Pancreas (tissue), 10 donors: ENCODE results near the gene DOK4. TPM values are rescaled to one million over a fixed set of nuclear protein-coding genes. Genes with fewer than 3 reads are reported as not detected.

Source experiments
- ATAC-seq, 4 donors: fragments of 200-7000 bp; cut with Tn5 transposase; one replicate each; pipeline versions ENCODE4 v1.8.0 to v1.9.1; 2020; ENCODE audit warnings: mild to moderate bottlenecking in 4 of 4, moderate library complexity in 4 of 4
- DNase-seq, 6 donors: peaks; one replicate each; pipeline ENCODE4 v3.0.0-alpha.2; 2020
- FAIRE-seq: peaks from 2 replicates; lab custom pipeline; 2012; peaks lifted over from hg19 to GRCh38; lab: Jason Lieb, UNC
- H3K27ac ChIP-seq, 4 donors: fragments of 200-600 bp; sonication (generic); 1 replicate in 3 of 4; 2 replicates in 1 of 4; pipeline versions ENCODE4 v1.5.0 to v1.8.0; 2020
- H3K27me3 ChIP-seq, 4 donors: fragments of 200-600 bp; one replicate each; pipeline ENCODE4 v1.8.0; 2021
- H3K36me3 ChIP-seq, 3 donors: fragments of 200-600 bp; sonication (generic) in 1 of 3; one replicate each; pipeline versions ENCODE4 v1.5.0 to v1.8.0; 2020 to 2021
- H3K4me1 ChIP-seq, 3 donors: fragments of 200-600 bp; one replicate each; pipeline ENCODE4 v1.8.0; 2021
- H3K4me3 ChIP-seq, 4 donors: fragments of 200-600 bp; sonication (generic) in 2 of 4; one replicate each; pipeline versions ENCODE4 v1.5.0 to v1.8.0; 2020 to 2021
- H3K9me3 ChIP-seq, 4 donors: fragments of 200-600 bp; one replicate each; pipeline ENCODE4 v1.8.0; 2021
- CTCF ChIP-seq, 4 donors: fragments of 200-600 bp; sonication (generic) in 3 of 4; IDR thresholded peaks; one replicate each; pipeline versions ENCODE4 v1.5.0 to v1.8.0; 2021; ENCODE audit warnings: antibody characterized with exemption in 4 of 4
- WGBS, 2 donors: extraction: QIAGEN DNeasy Blood & Tissue Kit; methylation state at CpG; one replicate each; pipeline ENCODE4 v1.1.7; 2013; 5-methylcytosine and 5-hydroxymethylcytosine counted together
- intact Hi-C, 3 donors: fragments of 100-400 bp; cut with DNase I; formaldehyde crosslinking; loops; one replicate each; pipeline versions ENCODE4 v1.11.1 to v1.14.2; 2022
- polyA plus RNA-seq, 2 donors: library from polyadenylated mRNA; stranded (reverse); fragments of 200-250 nt; gene quantifications; one replicate each; pipeline ENCODE4 v1.2.3, GENCODE V29; 2013
- total RNA-seq, 6 donors: library from RNA; stranded (reverse); fragmentation: NEBNext Ultra II Directional in 4 of 6; extraction: Animal tissue kit (Norgen Biotek cat#: 25700) in 4 of 6; gene quantifications; one replicate each; pipeline versions ENCODE4 v1.2.1 to v1.2.4, GENCODE V29; 2021 to 2023
- donor health status: healthy with polysubstance abuse.
- donor health status: DM: no; HTN: no; CAD: no; lungs with moderate emphysema.
- donor health status: DM: no; HTN: no; CAD: no.
- donor health status: control.
- donor health status: control.
- donor health status: Bipolar disorder and iron deficiency.
- donor health status: DM: yes; HTN: yes; CAD: no.
- donor health status: DM: no; HTN: no; CAD: no.
- donor health status: DM: no; HTN: no; CAD: no.
- donor health status: DM: yes; HTN: yes; CAD: no.

Gene DOK4
- total and polyA plus RNA-seq, 8 donors: 9.2 to 26.4 (median 15.5) TPM

DNA sequence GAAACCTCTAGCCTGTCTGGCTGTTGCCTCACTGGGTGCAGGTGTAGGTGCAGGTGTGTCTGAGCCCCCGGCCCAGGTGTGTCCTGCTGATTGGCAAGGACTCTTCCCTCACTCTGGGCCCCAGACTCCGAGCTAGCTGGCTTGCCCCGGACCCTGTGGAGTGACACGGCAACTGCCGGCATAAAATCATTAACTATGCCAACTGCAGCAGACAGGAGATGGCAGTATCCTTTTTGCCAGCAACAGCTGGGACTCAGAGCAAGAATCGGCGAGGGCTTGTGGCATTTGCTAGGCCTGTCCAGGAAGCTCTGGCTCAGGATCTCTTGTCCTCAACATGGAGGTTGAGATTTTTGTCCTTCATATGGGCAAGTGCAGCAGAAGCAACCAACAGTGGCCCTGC, 59.9 kb downstream of the DOK4 start:
- intact Hi-C loops: loop anchor here in 2 of 3 donors (10.0 kb wide), 2 partner anchors 88 to 332 kb away; partner anchors contain the start of gene CPNE2 (in 1 of the 2)
- no peak for FAIRE-seq

DNA sequence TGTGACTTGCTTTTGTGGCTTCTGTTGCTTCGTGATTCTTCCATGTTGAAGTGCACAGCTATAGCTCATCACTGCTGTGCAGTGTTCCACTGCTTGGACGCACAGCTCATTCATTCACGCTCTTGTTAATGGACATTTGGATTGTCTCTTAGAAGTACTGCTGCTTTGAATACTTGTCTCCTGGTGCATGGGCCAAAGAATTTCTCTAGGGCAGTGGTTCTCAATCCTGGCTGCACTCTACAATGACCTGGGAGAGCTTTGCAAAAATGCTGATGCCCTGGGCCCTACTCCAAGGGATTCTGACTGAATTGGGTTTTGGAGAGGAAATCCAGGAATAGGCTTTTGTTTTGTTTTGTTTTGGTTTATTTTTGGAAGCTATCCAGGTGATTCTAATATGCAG, 61.7 kb downstream of the DOK4 start:
- Histone ChIP-seq H3K4me1 (no peaks in the 10 kb centered on the region), H3K27ac (no peak overlapping the region), H3K36me3 (peaks cover 0 to 10% (median 0%) of the 10 kb centered on the region in 3 donors), H3K27me3 (no peaks in the 10 kb centered on the region), H3K4me3 (no peak overlapping the region), H3K9me3 (no peaks in the 10 kb centered on the region)
- intact Hi-C loops: loop anchor here in 2 of 3 donors (10.0 kb wide), 2 partner anchors 90 to 330 kb away; partner anchors contain the start of gene CPNE2 (in 1 of the 2)
- DNase-seq: no peak
- no peak for TF ChIP-seq CTCF (IDR thresholded peaks at IDR 0.05)
- 72 to 82% methylated on average over 3 of the region's 3 CpGs for WGBS, 2 donors
- no peak for ATAC-seq
- FAIRE-seq: no peak

More for the DNA sequence above, 59.9 kb downstream of the DOK4 start:
- no peak for TF ChIP-seq CTCF (IDR thresholded peaks at IDR 0.05)
- H3K27me3 ChIP-seq: no peaks in the 10 kb centered on the region
- 86 to 90% methylated on average over 7 of the region's 7 CpGs for WGBS, 2 donors
- no peak for ATAC-seq
- no peaks in the 10 kb centered on the region for H3K9me3 ChIP-seq
- peaks cover 0 to 25% (median 10%) of the 10 kb centered on the region in 3 donors for H3K36me3 ChIP-seq
- no peak for DNase-seq
- no peak overlapping the region for H3K27ac ChIP-seq
- no peak overlapping the region for H3K4me3 ChIP-seq
- H3K4me1 ChIP-seq: no peaks in the 10 kb centered on the region

DNA sequence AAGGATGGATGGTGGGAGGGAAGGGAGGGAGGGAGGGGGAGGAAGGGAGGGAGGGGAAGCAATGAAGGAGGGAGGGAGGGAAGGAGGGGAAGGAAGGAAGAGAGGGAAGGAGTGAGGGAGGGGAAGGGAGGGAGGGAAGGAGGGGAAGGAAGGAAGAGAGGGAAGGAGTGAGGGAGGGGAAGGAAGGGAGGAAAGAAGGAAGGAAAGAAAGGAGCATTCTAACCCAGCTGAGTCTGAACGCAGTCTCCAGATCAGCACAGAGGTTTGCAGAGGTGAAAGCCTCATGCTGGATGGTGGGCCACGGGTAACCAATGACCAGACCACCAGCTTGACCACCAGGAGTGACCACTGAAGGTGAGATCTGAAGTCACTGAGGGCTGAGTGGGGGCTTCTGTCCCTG, 63.1 kb downstream of the DOK4 start:
- Histone ChIP-seq H3K9me3 (no peaks in the 10 kb centered on the region), H3K27ac (no peak overlapping the region), H3K27me3 (no peaks in the 10 kb centered on the region), H3K4me1 (peaks cover 0 to 3% (median 0%) of the 10 kb centered on the region in 3 donors), H3K4me3 (no peak overlapping the region), H3K36me3 (peaks cover 0 to under 1% (median 0%) of the 10 kb centered on the region in 3 donors)
- FAIRE-seq: no peak
- WGBS, 2 donors: 70 to 82% methylated on average over 2 of the region's 2 CpGs
- TF ChIP-seq CTCF (IDR thresholded peaks at IDR 0.05): no peak
- intact Hi-C loops: loop anchor here in 2 of 3 donors (10.0 kb wide), 2 partner anchors 92 to 328 kb away; partner anchors contain the start of gene CPNE2 (in 1 of the 2)
- DNase-seq: peak in 1 of 6 donors; percentile 13
- no peak for ATAC-seq

GRCh38 chr16:57422026-57422944, 64.0 kb downstream of the DOK4 start:
- no peak overlapping the region for H3K4me3 ChIP-seq
- H3K36me3 ChIP-seq: no peaks in the 10 kb centered on the region
- no peak overlapping the region for H3K27ac ChIP-seq
- H3K27me3 ChIP-seq: no peaks in the 10 kb centered on the region
- intact Hi-C loops: loop anchor here in 2 of 3 donors (10.0 kb wide), 2 partner anchors 93 to 327 kb away; partner anchors contain the start of gene CPNE2 (in 1 of the 2)
- whole genome bisulfite sequencing, 2 donors: 24% methylated on average over 10 of the region's 10 CpGs
- H3K9me3 ChIP-seq: no peaks in the 10 kb centered on the region
- peak in 3 of 4 donors; percentile 71 to 81 (median 72) for ATAC-seq
- DNase-seq: peak in 5 of 6 donors; percentile 39 to 56 (median 42)
- no peak for FAIRE-seq
- TF ChIP-seq CTCF (IDR thresholded peaks at IDR 0.05): peak; percentile 22 to 43 (median 42)
- H3K4me1 ChIP-seq: peaks cover 0 to 3% (median 2%) of the 10 kb centered on the region in 3 donors

Other genes with a start within 250 kb of the DOK4 start
- gene ARL2BP, start 241.2 kb downstream of the DOK4 start, total RNA-seq: 10 to 100 TPM; 12.3 to 22.5 (median 14.7) TPM
- 10 to 100 TPM; 10.8 to 20.2 TPM for gene ARL2BP, start 241.2 kb downstream of the DOK4 start, polyA plus RNA-seq
- gene PLLP, start 201.8 kb downstream of the DOK4 start, total RNA-seq: 10 to 100 TPM; 10.8 to 29.9 (median 22.5) TPM
- 10 to 100 TPM; 22.2 to 34.3 TPM for gene PLLP, start 201.8 kb downstream of the DOK4 start, polyA plus RNA-seq
- gene CCL22, start 127.7 kb downstream of the DOK4 start, total RNA-seq: under 1 TPM in 3 of 6 donors, not detected in 3; 0.09 to 0.85 (median 0.16) TPM
- gene CCL22, start 127.7 kb downstream of the DOK4 start, polyA plus RNA-seq: under 1 TPM in 1 of 2 donors, not detected in 1; 0.05 TPM
- gene CX3CL1, start 114.0 kb downstream of the DOK4 start, total RNA-seq: 10 to 100 TPM in 2 of 6 donors, 1 to 10 TPM in 4; 4.6 to 21.3 (median 6.0) TPM
- gene CX3CL1, start 114.0 kb downstream of the DOK4 start, polyA plus RNA-seq: 10 to 100 TPM in 1 of 2 donors, 1 to 10 TPM in 1; 8.7 to 19.0 TPM
- 1 to 10 TPM in 1 of 6 donors, not detected in 5; 1.1 TPM for gene CCL17, start 81.7 kb downstream of the DOK4 start, total RNA-seq
- not detected for gene CCL17, start 81.7 kb downstream of the DOK4 start, polyA plus RNA-seq
- 10 to 100 TPM; 14.5 to 20.9 (median 17.2) TPM for gene CIAPIN1, start 39.1 kb downstream of the DOK4 start, total RNA-seq
- 10 to 100 TPM; 11.6 to 23.8 TPM for gene CIAPIN1, start 39.1 kb downstream of the DOK4 start, polyA plus RNA-seq
- gene COQ9, start 39.0 kb downstream of the DOK4 start, total RNA-seq: 10 to 100 TPM; 17.7 to 31.2 (median 23.4) TPM
- 10 to 100 TPM; 48.5 to 51.1 TPM for gene COQ9, start 39.0 kb downstream of the DOK4 start, polyA plus RNA-seq
- 10 to 100 TPM; 21.8 to 26.7 (median 25.1) TPM for gene POLR2C, start 23.8 kb downstream of the DOK4 start, total RNA-seq
- 10 to 100 TPM; 20.4 to 43.9 TPM for gene POLR2C, start 23.8 kb downstream of the DOK4 start, polyA plus RNA-seq
- gene CCDC102A, start 50.1 kb upstream of the DOK4 start, total RNA-seq: 1 to 10 TPM; 2.2 to 5.8 (median 2.9) TPM
- gene CCDC102A, start 50.1 kb upstream of the DOK4 start, polyA plus RNA-seq: 1 to 10 TPM; 2.8 to 3.5 TPM
- gene ADGRG5, start 56.1 kb upstream of the DOK4 start, total RNA-seq: under 1 TPM; 0.09 to 0.66 (median 0.23) TPM
- under 1 TPM; 0.19 to 0.38 TPM for gene ADGRG5, start 56.1 kb upstream of the DOK4 start, polyA plus RNA-seq
- 100 to 1,000 TPM in 1 of 6 donors, 10 to 100 TPM in 5; 51.3 to 102 (median 94.0) TPM for gene ADGRG1, start 142.1 kb upstream of the DOK4 start, total RNA-seq
- gene ADGRG1, start 142.1 kb upstream of the DOK4 start, polyA plus RNA-seq: 10 to 100 TPM; 36.4 to 47.6 TPM
- under 1 TPM; 0.14 to 0.73 (median 0.34) TPM for gene ADGRG3, start 181.8 kb upstream of the DOK4 start, total RNA-seq
- under 1 TPM; 0.80 to 0.84 TPM for gene ADGRG3, start 181.8 kb upstream of the DOK4 start, polyA plus RNA-seq
- gene DRC7, start 208.3 kb upstream of the DOK4 start, total RNA-seq: 1 to 10 TPM in 1 of 6 donors, under 1 TPM in 5; 0.28 to 2.4 (median 0.61) TPM
- 1 to 10 TPM; 1.5 to 2.0 TPM for gene DRC7, start 208.3 kb upstream of the DOK4 start, polyA plus RNA-seq
- gene KATNB1, start 249.3 kb upstream of the DOK4 start, total RNA-seq: 10 to 100 TPM in 4 of 6 donors, 1 to 10 TPM in 2; 7.8 to 14.5 (median 11.0) TPM
- gene KATNB1, start 249.3 kb upstream of the DOK4 start, polyA plus RNA-seq: 10 to 100 TPM; 14.1 to 17.0 TPM